GM18505 (cell line): ENCODE data around the gene OR51E2.

Experiments used
- ATAC-seq: cut with Tn5 transposase; IDR thresholded peaks from one replicate; pipeline ENCODE4 v1.9.1; 2021; ENCODE audit not compliant: unreplicated experiment
- POLR2A ChIP-seq: IDR thresholded peaks from 4 replicates; pipeline ENCODE4 v1.6.1; 2011; ENCODE audit warnings: borderline replicate concordance; ENCODE audit not compliant: insufficient read depth, insufficient read length; ENCODE audit errors: extremely low read depth

The OR51E2 gene

DNA sequence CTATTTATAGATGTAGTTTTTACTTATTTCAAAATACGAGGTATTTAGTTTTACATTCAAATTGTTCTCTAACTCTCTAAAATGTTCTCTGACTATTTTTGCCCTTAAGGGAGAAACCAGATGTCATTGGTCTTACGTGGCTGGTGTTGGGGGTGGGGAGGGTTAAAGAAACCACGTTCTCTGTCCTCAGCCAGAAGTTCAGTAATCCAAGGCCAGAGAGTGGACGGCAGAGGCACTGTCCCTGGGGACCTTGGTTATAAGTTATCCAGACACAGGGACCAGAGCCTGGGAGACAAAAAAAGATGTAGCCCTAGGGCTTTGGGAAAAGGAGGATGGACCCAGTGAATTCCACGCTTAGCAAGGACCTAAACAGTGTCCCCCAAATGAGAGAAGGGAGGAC is 54.6 kb downstream of the OR51E2 start:
- TF ChIP-seq POLR2A, result no peak
- no peak for ATAC-seq

DNA sequence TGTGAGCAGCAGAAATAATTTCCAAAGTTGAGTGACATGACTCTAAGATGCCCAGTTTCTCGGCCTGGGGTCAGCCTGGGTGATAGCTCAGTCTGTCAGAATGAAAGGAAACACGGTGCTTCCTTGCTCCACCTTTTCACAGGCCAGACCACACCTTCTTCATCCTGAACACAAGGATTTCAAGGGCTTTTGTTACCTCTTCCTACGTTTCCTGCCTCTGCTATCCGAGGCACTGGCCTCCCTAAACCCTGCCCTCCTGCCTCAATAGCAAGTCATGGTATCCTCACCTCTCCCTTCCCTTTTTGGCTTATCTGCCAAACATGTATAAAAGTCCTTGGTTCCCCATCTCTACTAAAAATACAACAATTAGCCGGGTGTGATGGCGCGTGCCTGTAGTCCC is 55.6 kb downstream of the OR51E2 start:
- no peak for TF ChIP-seq POLR2A
- no peak for ATAC-seq

DNA sequence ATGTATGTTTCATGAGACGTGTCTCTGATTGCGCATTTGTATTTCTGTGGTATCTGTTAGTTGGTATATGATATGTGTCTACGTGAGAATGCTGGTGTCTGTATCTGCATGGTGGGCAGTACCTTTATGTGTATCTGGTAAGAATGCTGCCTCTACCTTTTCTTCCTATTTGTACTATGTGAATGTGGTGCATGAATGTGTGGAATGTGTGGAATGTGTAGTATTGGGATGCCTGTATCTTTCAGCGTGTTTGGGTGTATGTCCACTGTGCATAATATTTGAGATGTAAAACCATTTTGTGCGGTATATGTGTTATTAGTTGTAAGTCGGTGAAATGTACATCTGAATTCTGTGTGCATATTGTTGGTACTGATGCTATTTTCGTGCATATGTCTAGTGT is 56.2 kb downstream of the OR51E2 start:
- no peak for TF ChIP-seq POLR2A
- ATAC-seq, result no peak

DNA sequence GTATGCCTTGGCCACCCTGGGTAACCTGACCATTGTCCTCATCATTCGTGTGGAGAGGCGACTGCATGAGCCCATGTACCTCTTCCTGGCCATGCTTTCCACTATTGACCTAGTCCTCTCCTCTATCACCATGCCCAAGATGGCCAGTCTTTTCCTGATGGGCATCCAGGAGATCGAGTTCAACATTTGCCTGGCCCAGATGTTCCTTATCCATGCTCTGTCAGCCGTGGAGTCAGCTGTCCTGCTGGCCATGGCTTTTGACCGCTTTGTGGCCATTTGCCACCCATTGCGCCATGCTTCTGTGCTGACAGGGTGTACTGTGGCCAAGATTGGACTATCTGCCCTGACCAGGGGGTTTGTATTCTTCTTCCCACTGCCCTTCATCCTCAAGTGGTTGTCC is 57.7 kb downstream of the OR51E2 start:
- TF ChIP-seq POLR2A, result no peak
- no peak for ATAC-seq

DNA sequence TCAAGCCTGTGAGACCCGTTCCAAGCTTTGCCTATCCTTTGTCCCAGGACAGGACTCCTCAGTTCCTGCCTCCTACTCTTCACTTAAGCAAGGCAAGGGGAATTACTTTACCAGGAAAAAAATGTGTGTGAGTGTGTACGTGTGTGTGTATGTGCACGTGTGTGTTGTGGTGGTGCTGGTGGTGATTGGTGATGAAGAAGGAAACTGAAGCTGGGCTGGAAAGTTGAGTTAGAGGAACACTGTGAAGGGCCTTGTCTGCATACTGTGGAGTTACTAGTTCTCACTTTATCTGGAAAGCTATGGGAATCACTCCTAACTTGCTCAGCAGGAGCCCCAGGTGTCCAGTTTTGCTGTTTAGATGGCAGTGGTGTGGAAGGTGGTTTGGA is 60.0 kb downstream of the OR51E2 start:
- no peak for ATAC-seq
- no peak for TF ChIP-seq POLR2A

DNA sequence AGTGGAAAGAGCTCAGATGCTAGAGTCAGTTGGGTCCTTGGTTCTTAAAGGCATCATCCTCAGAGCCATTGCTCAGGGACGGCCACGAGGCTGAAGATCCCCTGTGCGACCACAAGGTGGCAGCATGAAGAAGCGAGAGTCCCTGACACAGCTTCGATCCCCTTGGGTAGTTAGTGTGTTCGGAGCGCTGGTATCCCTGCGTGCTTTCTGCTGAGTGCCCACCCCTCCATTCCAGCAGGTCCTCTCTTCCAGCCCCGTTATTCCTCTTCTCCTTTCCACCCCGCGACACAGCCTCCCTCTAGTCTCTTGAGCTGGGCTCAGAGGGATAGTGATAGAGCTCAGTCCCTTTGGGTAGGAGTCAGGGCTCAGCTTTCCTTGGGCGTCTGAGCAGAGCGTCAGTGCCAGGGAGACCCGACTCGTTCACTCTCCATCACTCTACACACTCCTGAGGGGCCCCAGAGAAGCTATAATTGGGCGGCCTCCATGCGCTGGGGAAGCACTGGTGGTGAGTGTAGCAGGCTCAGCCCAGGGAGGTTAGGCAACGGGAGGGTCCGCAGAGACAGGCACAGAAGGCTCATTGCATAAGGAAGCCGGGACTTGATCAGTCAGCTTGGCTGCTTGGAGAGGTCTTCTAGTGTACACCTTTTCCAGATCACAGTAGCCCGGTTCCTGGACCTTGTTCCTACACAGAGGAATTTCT is 60.5 kb downstream of the OR51E2 start, which contains the start of gene OR51D1:
Gene OR51D1 (plus strand): TSS at position 516 of the 700 bp plus-strand sequence. CDS start 2,314 bp downstream, outside the sequence.
- no peak for TF ChIP-seq POLR2A
- ATAC-seq, result peak; percentile 95

DNA sequence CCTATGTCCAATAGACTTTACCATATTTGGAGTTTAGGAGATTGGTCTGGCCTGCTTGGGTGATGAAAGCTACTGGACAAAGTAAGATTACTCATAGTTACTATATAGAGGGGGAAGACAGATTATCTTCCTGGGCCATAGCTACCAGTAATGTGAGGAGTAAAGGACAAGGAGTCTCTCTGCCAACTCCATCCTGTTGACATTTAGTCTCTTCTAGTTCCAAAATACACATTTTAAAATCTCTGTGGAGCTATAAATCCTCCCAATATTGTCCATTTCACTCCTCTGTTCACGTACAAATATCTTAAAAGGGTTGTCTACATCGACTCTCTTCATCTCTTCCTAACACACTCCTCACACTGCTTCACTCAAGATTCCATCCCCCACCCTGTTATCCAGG is 61.5 kb downstream of the OR51E2 start:
- no peak for ATAC-seq
- TF ChIP-seq POLR2A, result no peak
